GM12873 (cell line): ENCODE data around the gene PEF1.

Source experiments
- CTCF ChIP-seq: IDR thresholded peaks from 2 replicates; pipeline ENCODE4 v1.5.1; 2012; ENCODE audit warnings: low read depth, mild to moderate bottlenecking, moderate library complexity, low read length, control low read depth; ENCODE audit not compliant: insufficient read depth; ENCODE audit errors: missing control alignments

PEF1 gene

GRCh38 chr1:31644560-31645273 lies at the start of gene PEF1:
Gene PEF1 (minus strand): TSS chr1:31644876. CDS start chr1:31644864, 12 bp downstream.
- no peak for TF ChIP-seq CTCF

DNA sequence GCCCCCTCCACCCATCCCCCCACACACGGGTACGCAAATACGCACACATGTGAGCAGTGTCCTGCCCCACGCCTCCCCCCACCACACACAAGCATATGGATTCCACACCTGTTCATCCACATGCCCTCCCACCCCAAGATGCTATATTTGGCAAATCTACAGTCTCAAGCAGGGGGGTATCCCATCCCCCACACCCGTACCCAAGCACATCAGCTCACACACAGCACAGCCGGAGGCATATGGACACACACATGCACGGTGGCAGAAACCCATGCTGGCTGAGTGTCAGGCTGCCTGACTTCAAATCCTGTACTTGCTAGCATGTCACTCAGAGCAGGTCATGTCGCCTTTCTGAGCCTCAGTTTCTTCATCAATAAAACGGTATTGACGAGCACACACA lies 48.6 kb upstream of the PEF1 start:
- TF ChIP-seq CTCF, result no peak

- TF ChIP-seq CTCF, result no peak
These were observed 47.3 kb upstream of the PEF1 start for GRCh38 chr1:31691951-31692350.

DNA sequence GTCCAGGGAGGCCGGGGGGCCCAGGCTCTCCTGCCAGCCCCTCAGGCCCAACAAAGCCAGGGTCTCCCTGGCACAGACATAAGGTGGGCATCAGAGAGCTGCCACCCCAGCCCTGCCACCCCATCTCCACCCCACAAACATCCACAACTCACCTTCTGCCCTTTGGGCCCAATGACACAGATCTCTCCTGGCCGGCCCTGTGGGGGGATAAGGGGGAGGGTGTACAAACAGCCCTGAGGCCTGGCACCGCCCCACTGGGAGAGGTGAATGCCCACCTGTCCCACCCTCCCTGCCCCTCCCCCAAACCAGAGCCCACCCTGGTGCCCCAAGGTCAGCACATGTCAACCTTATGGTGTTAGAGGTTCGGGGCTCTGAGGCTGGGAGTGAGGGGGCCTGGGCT lies 46.8 kb upstream of the PEF1 start:
- no peak for TF ChIP-seq CTCF

DNA sequence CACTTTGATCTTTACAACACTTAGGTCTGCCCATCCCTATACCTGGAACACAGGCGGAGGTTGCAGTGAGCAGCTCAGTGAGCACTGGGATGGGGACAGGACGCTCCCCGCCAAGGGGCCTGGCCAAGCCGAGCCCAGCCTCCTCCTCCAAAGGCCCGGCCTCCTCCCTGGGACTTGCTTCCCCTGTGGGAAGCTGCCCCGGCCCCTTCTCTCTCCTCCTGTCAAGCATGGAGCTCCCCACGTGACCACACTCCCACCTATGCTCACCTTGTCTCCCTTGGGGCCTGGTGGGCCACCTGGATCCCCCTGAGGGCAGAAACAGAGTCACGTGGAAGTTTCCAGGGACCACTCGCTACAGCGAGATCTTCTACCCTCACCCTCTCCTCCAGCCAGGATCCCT lies 46.2 kb upstream of the PEF1 start:
- no peak for TF ChIP-seq CTCF

GRCh38 chr1:31689854-31690253 lies 45.2 kb upstream of the PEF1 start:
- TF ChIP-seq CTCF, result no peak

- no peak for TF ChIP-seq CTCF
These were observed 44.7 kb upstream of the PEF1 start for GRCh38 chr1:31689379-31689778.
